Measurements from ENCODE around the gene TMEM63A.

- TF ChIP-seq, protein P1, sequence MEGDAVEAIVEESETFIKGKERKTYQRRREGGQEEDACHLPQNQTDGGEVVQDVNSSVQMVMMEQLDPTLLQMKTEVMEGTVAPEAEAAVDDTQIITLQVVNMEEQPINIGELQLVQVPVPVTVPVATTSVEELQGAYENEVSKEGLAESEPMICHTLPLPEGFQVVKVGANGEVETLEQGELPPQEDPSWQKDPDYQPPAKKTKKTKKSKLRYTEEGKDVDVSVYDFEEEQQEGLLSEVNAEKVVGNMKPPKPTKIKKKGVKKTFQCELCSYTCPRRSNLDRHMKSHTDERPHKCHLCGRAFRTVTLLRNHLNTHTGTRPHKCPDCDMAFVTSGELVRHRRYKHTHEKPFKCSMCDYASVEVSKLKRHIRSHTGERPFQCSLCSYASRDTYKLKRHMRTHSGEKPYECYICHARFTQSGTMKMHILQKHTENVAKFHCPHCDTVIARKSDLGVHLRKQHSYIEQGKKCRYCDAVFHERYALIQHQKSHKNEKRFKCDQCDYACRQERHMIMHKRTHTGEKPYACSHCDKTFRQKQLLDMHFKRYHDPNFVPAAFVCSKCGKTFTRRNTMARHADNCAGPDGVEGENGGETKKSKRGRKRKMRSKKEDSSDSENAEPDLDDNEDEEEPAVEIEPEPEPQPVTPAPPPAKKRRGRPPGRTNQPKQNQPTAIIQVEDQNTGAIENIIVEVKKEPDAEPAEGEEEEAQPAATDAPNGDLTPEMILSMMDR (IDR thresholded peaks at IDR 0.05; ENCODE audit: borderline replicate concordance, extremely low read depth, low read length, poor library complexity, severe bottlenecking) = no peak
- TF ChIP-seq EZH2 (IDR thresholded peaks at IDR 0.05; ENCODE audit: borderline replicate concordance, low read depth, low read length, severe bottlenecking) = no peak
Measured at GRCh38 chr1:225896494-225896893, 14.3 kb upstream of the TMEM63A start.

Measured in DND-41 (cell line).